ENCODE measurements around the gene TAPBPL.

- TF ChIP-seq CTCF (IDR thresholded peaks at IDR 0.05), result no peak
- TF ChIP-seq POLR2A (IDR thresholded peaks at IDR 0.05), result no peak
- TF ChIP-seq EP300 (IDR thresholded peaks at IDR 0.05), result no peak
These were observed 27.9 kb upstream of the TAPBPL start for GRCh38 chr12:6424008-6424347.

Measured in sigmoid colon (tissue), 4 donors.